CD4-positive, alpha-beta T cell treated with Interleukin-15 for 4 hours (primary cell): ENCODE results near the gene BAIAP2L2.
"Not testable (repeated sequence)": the region's sequence is repeated elsewhere in the genome, so short reads cannot be mapped to it uniquely, and the experiment has no call there.

Experiments used
- DNase-seq: peaks from one replicate; pipeline ENCODE4 v3.0.0-alpha.2; 2020; ENCODE audit warnings: low spot score

The BAIAP2L2 gene

GRCh38 chr22:38110008-38110862, at the start of gene BAIAP2L2:
BAIAP2L2 (minus strand) TSS chr22:38110684; CDS start chr22:38110525, 159 bp downstream.
- no peak for DNase-seq

GRCh38 chr22:38155703-38156102, 45.2 kb upstream of the BAIAP2L2 start:
- DNase-seq = no peak

- not testable (repeated sequence) for DNase-seq
Measured at GRCh38 chr22:38154563-38154915, 44.1 kb upstream of the BAIAP2L2 start.

- DNase-seq = no peak
Measured at GRCh38 chr22:38153821-38154562, 43.5 kb upstream of the BAIAP2L2 start.

- no peak for DNase-seq
Measured at GRCh38 chr22:38151126-38151500, 40.6 kb upstream of the BAIAP2L2 start.

- no peak for DNase-seq
Measured at GRCh38 chr22:38148245-38148644, 37.8 kb upstream of the BAIAP2L2 start.

- not testable (repeated sequence) for DNase-seq
Measured at GRCh38 chr22:38146166-38146565, 35.7 kb upstream of the BAIAP2L2 start.

- DNase-seq = no peak
Measured at GRCh38 chr22:38144025-38144405, 33.5 kb upstream of the BAIAP2L2 start.

GRCh38 chr22:38142606-38143005, 32.1 kb upstream of the BAIAP2L2 start:
- DNase-seq = no peak

- no peak for DNase-seq
Measured at GRCh38 chr22:38141217-38141973, 30.9 kb upstream of the BAIAP2L2 start.

GRCh38 chr22:38139901-38140300, 29.4 kb upstream of the BAIAP2L2 start:
- DNase-seq = no peak

- DNase-seq = no peak
Measured at GRCh38 chr22:38138961-38139360, 28.5 kb upstream of the BAIAP2L2 start.

GRCh38 chr22:38137876-38138687, 27.6 kb upstream of the BAIAP2L2 start:
- DNase-seq = no peak

GRCh38 chr22:38136607-38137006, 26.1 kb upstream of the BAIAP2L2 start:
- no peak for DNase-seq

GRCh38 chr22:38135133-38135706, 24.7 kb upstream of the BAIAP2L2 start:
- no peak for DNase-seq

GRCh38 chr22:38133331-38133730, 22.8 kb upstream of the BAIAP2L2 start:
- DNase-seq = no peak

- no peak for DNase-seq
Measured at GRCh38 chr22:38132794-38133193, 22.3 kb upstream of the BAIAP2L2 start.

- no peak for DNase-seq
Measured at GRCh38 chr22:38132136-38132535, 21.7 kb upstream of the BAIAP2L2 start.

- DNase-seq = no peak
Measured at GRCh38 chr22:38131399-38131798, 20.9 kb upstream of the BAIAP2L2 start.

- no peak for DNase-seq
Measured at GRCh38 chr22:38129856-38130255, 19.4 kb upstream of the BAIAP2L2 start.

GRCh38 chr22:38129021-38129420, 18.5 kb upstream of the BAIAP2L2 start:
- DNase-seq = no peak
